GM11168 (cell line): ENCODE data around the gene BCAS1.

Experiments
- in situ Hi-C: fragments of 300-500 bp; cut with MboI; formaldehyde crosslinking; loops from one replicate; pipeline ENCODE4 v1.12.0; 2022; ENCODE audit warnings: low sequenced_read_pairs; ENCODE audit not compliant: unreplicated experiment

The BCAS1 gene

GRCh38 chr20:53939572-53940359, 130.6 kb downstream of the BCAS1 start:
- in situ Hi-C loops = loop anchor here (5.0 to 10.0 kb wide), 5 partner anchors 123 to 527 kb away; no protein-coding TSS in a partner anchor

- in situ Hi-C loops = loop anchor here (10.0 kb wide), 1 partner anchor 194 kb away; no protein-coding TSS in a partner anchor
Measured at GRCh38 chr20:53939190-53939571, 131.2 kb downstream of the BCAS1 start.

GRCh38 chr20:53938739-53939138, 131.7 kb downstream of the BCAS1 start:
- in situ Hi-C loops = loop anchor here (10.0 kb wide), 1 partner anchor 194 kb away; no protein-coding TSS in a partner anchor

- in situ Hi-C loops = loop anchor here (10.0 kb wide), 1 partner anchor 193 kb away; no protein-coding TSS in a partner anchor
Measured at GRCh38 chr20:53937929-53938367, 132.4 kb downstream of the BCAS1 start.

GRCh38 chr20:53937339-53937741, 133.1 kb downstream of the BCAS1 start:
- in situ Hi-C loops = loop anchor here (10.0 kb wide), 1 partner anchor 193 kb away; no protein-coding TSS in a partner anchor

- in situ Hi-C loops = loop anchor here (10.0 kb wide), 1 partner anchor 191 kb away; no protein-coding TSS in a partner anchor
Measured at GRCh38 chr20:53935344-53936084, 134.9 kb downstream of the BCAS1 start.

- in situ Hi-C loops = loop anchor here (10.0 kb wide), 1 partner anchor 190 kb away; no protein-coding TSS in a partner anchor
Measured at GRCh38 chr20:53934421-53935343, 135.7 kb downstream of the BCAS1 start.

GRCh38 chr20:53933232-53933846, 137.1 kb downstream of the BCAS1 start:
- in situ Hi-C loops = loop anchor here (10.0 kb wide), 1 partner anchor 189 kb away; no protein-coding TSS in a partner anchor

- in situ Hi-C loops = loop anchor here (10.0 kb wide), 1 partner anchor 188 kb away; no protein-coding TSS in a partner anchor
Measured at GRCh38 chr20:53932655-53933192, 137.7 kb downstream of the BCAS1 start.

GRCh38 chr20:53931597-53931996, 138.8 kb downstream of the BCAS1 start:
- in situ Hi-C loops = loop anchor here (10.0 kb wide), 1 partner anchor 187 kb away; no protein-coding TSS in a partner anchor

GRCh38 chr20:53930651-53931504, 139.5 kb downstream of the BCAS1 start:
- in situ Hi-C loops = loop anchor here (10.0 kb wide), 1 partner anchor 186 kb away; no protein-coding TSS in a partner anchor

- in situ Hi-C loops = loop anchor here (10.0 kb wide), 1 partner anchor 185 kb away; no protein-coding TSS in a partner anchor
Measured at GRCh38 chr20:53929974-53930650, 140.3 kb downstream of the BCAS1 start.

GRCh38 chr20:53929399-53929798, 141.0 kb downstream of the BCAS1 start:
- in situ Hi-C loops = no loop called here

- in situ Hi-C loops = no loop called here
Measured at GRCh38 chr20:53927990-53928389, 142.4 kb downstream of the BCAS1 start.

- in situ Hi-C loops = no loop called here
Measured at GRCh38 chr20:53926428-53927028, 143.9 kb downstream of the BCAS1 start.

- in situ Hi-C loops = no loop called here
Measured at GRCh38 chr20:53925651-53926401, 144.6 kb downstream of the BCAS1 start.
